CD4-positive, CD25-positive, alpha-beta regulatory T cell (primary cell): Measurements from ENCODE around the gene METTL13. TPM values are rescaled to one million over a fixed set of nuclear protein-coding genes. Genes with fewer than 3 reads are reported as not detected.
A peak's percentile ranks its signal among the peaks of the same experiment; 100 is the strongest.

Source experiments
- ATAC-seq, 2 donors: fragments of 150-1000 bp; cut with Tn5 transposase; one replicate each; pipeline ENCODE4 v1.10.0; 2021; ENCODE audit warnings: low read depth in 2 of 2, moderate number of reproducible peaks in 2 of 2, moderate library complexity in 1 of 2
- DNase-seq, 3 donors: peaks; one replicate each; pipeline versions ENCODE4 v3.0.0 to v3.0.0-alpha.2; 2012 to 2022; ENCODE audit warnings: mixed read lengths in 1 of 3
- H3K27ac ChIP-seq: one replicate; pipeline ENCODE4 v1.7.0; 2013; ENCODE audit warnings: mild to moderate bottlenecking, low read length; ENCODE audit not compliant: insufficient read depth, poor library complexity, severe bottlenecking
- H3K27me3 ChIP-seq: one replicate; pipeline ENCODE4 v1.7.0; 2013; ENCODE audit warnings: low read length; ENCODE audit not compliant: control insufficient read depth, insufficient read depth
- H3K36me3 ChIP-seq: one replicate; pipeline ENCODE4 v1.7.0; 2013; ENCODE audit warnings: mild to moderate bottlenecking, low read length, moderate library complexity; ENCODE audit not compliant: control insufficient read depth, insufficient read depth
- H3K4me1 ChIP-seq: 2 replicates; pipeline ENCODE4 v1.7.0; 2013; ENCODE audit warnings: mild to moderate bottlenecking, low read length; ENCODE audit not compliant: insufficient read depth, control insufficient read depth, poor library complexity, severe bottlenecking
- H3K4me3 ChIP-seq: one replicate; pipeline ENCODE4 v1.7.0; 2013; ENCODE audit warnings: low read depth, mild to moderate bottlenecking, low read length, moderate library complexity
- H3K9me3 ChIP-seq, 2 experiments: 1 replicate in 1 of 2; 2 replicates in 1 of 2; pipeline ENCODE4 v1.7.0; 2013; ENCODE audit warnings: low read length in 2 of 2, mild to moderate bottlenecking in 1 of 2, moderate library complexity in 1 of 2; ENCODE audit not compliant: control insufficient read depth in 2 of 2
- H3K27ac Mint-ChIP-seq, 3 donors: one replicate each; pipeline ENCODE4 v1.8.0; 2020 to 2022; ENCODE audit warnings: mild to moderate bottlenecking in 3 of 3, mixed read lengths in 3 of 3, moderate library complexity in 2 of 3
- H3K27me3 Mint-ChIP-seq: one replicate; pipeline ENCODE4 v1.8.0; 2022; ENCODE audit warnings: mild to moderate bottlenecking, mixed read lengths
- H3K36me3 Mint-ChIP-seq: one replicate; pipeline ENCODE4 v1.8.0; 2020; ENCODE audit warnings: mixed read lengths
- H3K4me1 Mint-ChIP-seq, 4 donors: one replicate each; pipeline ENCODE4 v1.8.0; 2020 to 2022; ENCODE audit warnings: mixed read lengths in 4 of 4, mild to moderate bottlenecking in 1 of 4
- H3K4me3 Mint-ChIP-seq, 4 donors: one replicate each; pipeline ENCODE4 v1.8.0; 2020 to 2022; ENCODE audit warnings: mild to moderate bottlenecking in 4 of 4, mixed read lengths in 4 of 4, moderate library complexity in 3 of 4
- H3K9me3 Mint-ChIP-seq, 7 donors: one replicate each; pipeline ENCODE4 v1.8.0; 2020 to 2022; ENCODE audit warnings: mixed read lengths in 7 of 7, mild to moderate bottlenecking in 3 of 7, moderate library complexity in 2 of 7
- polyA plus RNA-seq, 4 donors: library from polyadenylated mRNA; unstranded; fragments of 300-500 nt; fragmentation: Illumina TruSeq; gene quantifications; one replicate each; pipeline ENCODE4 v1.2.3, GENCODE V29; 2021
- total RNA-seq: library from RNA; stranded (reverse); gene quantifications from one replicate; pipeline ENCODE4 v1.2.3, GENCODE V29; 2022

METTL13 gene
- total and polyA plus RNA-seq, 5 donors from 2014 or later, result 17.5 to 38.4 (median 28.6) TPM

- Mint-ChIP-seq H3K27ac (no peak overlapping the region), H3K4me3 (no peak overlapping the region), H3K9me3 (peaks cover 0 to 1% (median 0%) of the 10 kb centered on the region in 7 donors), H3K4me1 (no peaks in the 10 kb centered on the region), H3K36me3 (no peaks in the 10 kb centered on the region), H3K27me3 (peaks cover 44% of the 10 kb centered on the region)
- ATAC-seq (no peak), DNase-seq (no peak)
- H3K4me3 ChIP-seq, result no peak overlapping the region
- no peaks in the 10 kb centered on the region for H3K36me3 ChIP-seq
- H3K4me1 ChIP-seq, result no peaks in the 10 kb centered on the region
- H3K27ac ChIP-seq, result no peak overlapping the region
- no peaks in the 10 kb centered on the region for H3K9me3 ChIP-seq
- peaks cover 16% of the 10 kb centered on the region for H3K27me3 ChIP-seq
Observed at GRCh38 chr1:171769754-171770153, 11.7 kb upstream of the METTL13 start.

GRCh38 chr1:171772312-171772711 lies 9.1 kb upstream of the METTL13 start:
- Histone ChIP-seq H3K27ac (no peak overlapping the region), H3K4me3 (no peak overlapping the region), H3K9me3 (no peaks in the 10 kb centered on the region), H3K27me3 (peaks cover 18% of the 10 kb centered on the region), H3K4me1 (no peaks in the 10 kb centered on the region), H3K36me3 (no peaks in the 10 kb centered on the region)
- Mint-ChIP-seq H3K4me3 (no peak overlapping the region), H3K9me3 (no peaks in the 10 kb centered on the region), H3K4me1 (no peaks in the 10 kb centered on the region), H3K27ac (no peak overlapping the region), H3K36me3 (no peaks in the 10 kb centered on the region), H3K27me3 (peaks cover 42% of the 10 kb centered on the region)
- ATAC-seq (no peak), DNase-seq (no peak)

- DNase-seq (no peak), ATAC-seq (no peak)
- H3K27ac ChIP-seq, result peak overlapping the region; percentile 88
- Mint-ChIP-seq H3K4me1 (peaks cover 11 to 51% (median 36%) of the 10 kb centered on the region in 4 donors), H3K27me3 (peaks cover 6% of the 10 kb centered on the region), H3K9me3 (no peaks in the 10 kb centered on the region), H3K4me3 (peak overlapping the region; percentile 89 to 95 (median 95)), H3K27ac (peak overlapping the region; percentile 96 to 99 (median 97)), H3K36me3 (peaks cover 10% of the 10 kb centered on the region)
- peaks cover 9% of the 10 kb centered on the region for H3K36me3 ChIP-seq
- no peaks in the 10 kb centered on the region for H3K9me3 ChIP-seq
- H3K27me3 ChIP-seq, result no peaks in the 10 kb centered on the region
- peak overlapping the region; percentile 87 for H3K4me3 ChIP-seq
- H3K4me1 ChIP-seq, result peaks cover 46% of the 10 kb centered on the region
Observed at GRCh38 chr1:171780583-171781175, 781 bp upstream of the METTL13 start.

GRCh38 chr1:171783816-171784530 lies 2.5 kb downstream of the METTL13 start:
- Histone ChIP-seq H3K9me3 (no peaks in the 10 kb centered on the region), H3K4me1 (peaks cover 46% of the 10 kb centered on the region), H3K36me3 (peaks cover 41% of the 10 kb centered on the region), H3K27ac (no peak overlapping the region), H3K27me3 (no peaks in the 10 kb centered on the region), H3K4me3 (peak overlapping the region; percentile 13)
- H3K9me3 Mint-ChIP-seq, result no peaks in the 10 kb centered on the region
- H3K4me3 Mint-ChIP-seq, result peak overlapping the region; percentile 89 to 95 (median 95)
- peaks cover 11 to 69% (median 45%) of the 10 kb centered on the region in 4 donors for H3K4me1 Mint-ChIP-seq
- ATAC-seq (no peak), DNase-seq (no peak)
- H3K27ac Mint-ChIP-seq, result peak overlapping the region in 2 of 3 donors; percentile 7 to 12
- peaks cover 25% of the 10 kb centered on the region for H3K36me3 Mint-ChIP-seq
- no peaks in the 10 kb centered on the region for H3K27me3 Mint-ChIP-seq

GRCh38 chr1:171784784-171785183 lies 3.3 kb downstream of the METTL13 start:
- H3K4me1 Mint-ChIP-seq, result peaks cover 11 to 72% (median 47%) of the 10 kb centered on the region in 4 donors
- DNase-seq, result peak in 1 of 3 donors; percentile 60
- H3K27me3 ChIP-seq, result no peaks in the 10 kb centered on the region
- ATAC-seq, result no peak
- peak overlapping the region; percentile 41 for H3K27ac ChIP-seq
- H3K27me3 Mint-ChIP-seq, result no peaks in the 10 kb centered on the region
- H3K36me3 Mint-ChIP-seq, result peaks cover 32% of the 10 kb centered on the region
- peaks cover 49% of the 10 kb centered on the region for H3K36me3 ChIP-seq
- peak overlapping the region; percentile 54 for H3K4me3 ChIP-seq
- H3K27ac Mint-ChIP-seq, result peak overlapping the region; percentile 32 to 72 (median 36)
- no peaks in the 10 kb centered on the region for H3K9me3 Mint-ChIP-seq
- H3K9me3 ChIP-seq, result no peaks in the 10 kb centered on the region
- H3K4me1 ChIP-seq, result peaks cover 46% of the 10 kb centered on the region
- peak overlapping the region; percentile 42 to 68 (median 55) for H3K4me3 Mint-ChIP-seq

GRCh38 chr1:171785766-171786165 lies 4.3 kb downstream of the METTL13 start:
- DNase-seq (no peak), ATAC-seq (no peak)

GRCh38 chr1:171786534-171786933 lies 5.1 kb downstream of the METTL13 start:
- H3K4me3 Mint-ChIP-seq, result peak overlapping the region in 1 of 4 donors; percentile 25
- ATAC-seq, result no peak
- H3K4me1 Mint-ChIP-seq, result peaks cover 11 to 59% (median 43%) of the 10 kb centered on the region in 4 donors
- DNase-seq, result no peak
- H3K4me1 ChIP-seq, result peaks cover 40% of the 10 kb centered on the region
- H3K36me3 Mint-ChIP-seq, result peaks cover 43% of the 10 kb centered on the region
- H3K4me3 ChIP-seq, result no peak overlapping the region
- H3K27me3 ChIP-seq, result no peaks in the 10 kb centered on the region
- no peak overlapping the region for H3K27ac ChIP-seq
- H3K36me3 ChIP-seq, result peaks cover 66% of the 10 kb centered on the region
- peak overlapping the region in 2 of 3 donors; percentile 23 to 52 for H3K27ac Mint-ChIP-seq
- no peaks in the 10 kb centered on the region for H3K9me3 Mint-ChIP-seq
- H3K9me3 ChIP-seq, result no peaks in the 10 kb centered on the region
- no peaks in the 10 kb centered on the region for H3K27me3 Mint-ChIP-seq

More at GRCh38 chr1:171785766-171786165, 4.3 kb downstream of the METTL13 start:
- Mint-ChIP-seq H3K36me3 (peaks cover 38% of the 10 kb centered on the region), H3K4me3 (no peak overlapping the region), H3K27ac (peak overlapping the region in 2 of 3 donors; percentile 18 to 72), H3K27me3 (no peaks in the 10 kb centered on the region), H3K4me1 (peaks cover 11 to 66% (median 46%) of the 10 kb centered on the region in 4 donors), H3K9me3 (no peaks in the 10 kb centered on the region)
- Histone ChIP-seq H3K27me3 (no peaks in the 10 kb centered on the region), H3K9me3 (no peaks in the 10 kb centered on the region), H3K4me1 (peaks cover 42% of the 10 kb centered on the region), H3K36me3 (peaks cover 58% of the 10 kb centered on the region), H3K27ac (no peak overlapping the region), H3K4me3 (no peak overlapping the region)
